ENCODE measurements around the gene OBP2B. TPM values are rescaled to one million over a fixed set of nuclear protein-coding genes. Genes with fewer than 3 reads are reported as not detected.

The OBP2B gene
- total and polyA plus RNA-seq, 9 of the 15 experiments (the other 6 are each of a cell fraction or from before 2014, with no cell fraction given): not detected

- H3K36me3 ChIP-seq (ENCODE audit: control insufficient read depth, insufficient read depth, low read length): no peaks in the 10 kb centered on the region
- no peak overlapping the region for H3K4me2 ChIP-seq (ENCODE audit: insufficient read depth, low read length)
- H3K9me1 ChIP-seq (ENCODE audit: control insufficient read depth, insufficient read depth, low read length): no peaks in the 10 kb centered on the region
- no peak overlapping the region for H3K27ac ChIP-seq (ENCODE audit: extremely low read depth, low read depth, low read length)
- no TSS peak for BruUV-seq (replicated peaks)
- H3K9ac ChIP-seq (ENCODE audit: insufficient read depth in 1 of 2, low read depth in 2 of 2, low read length in 2 of 2): no peak overlapping the region
- CTCF ChIA-PET (ENCODE audit: low intra/inter-chr PET ratio): no interaction called here
- intact Hi-C loops (cut with micrococcal nuclease): no loop called here
- peak in 1 of 2 experiments; percentile 23; a peak in 1 of 4 replicates for TF ChIP-seq KDM1A (IDR thresholded peaks at IDR 0.05)
- TF ChIP-seq MYNN (IDR thresholded peaks at IDR 0.05): no peak
- no peak for TF ChIP-seq MYNN (CRISPR knock-in tag; IDR thresholded peaks at IDR 0.05)
- no peak overlapping the region for H3K4me3 ChIP-seq
- no peaks in the 10 kb centered on the region for H4K20me1 ChIP-seq (replicated peaks; ENCODE audit: control insufficient read depth, insufficient read depth, low read length)
- peaks cover 4 to 31% of the 10 kb centered on the region in 2 experiments; a peak in 4 of 5 replicates for H3K4me1 ChIP-seq (replicated peaks in 1 of 2; ENCODE audit: control insufficient read depth in 2 of 2, insufficient read depth in 2 of 2, low read length in 2 of 2)
- peaks cover 0 to 14% of the 10 kb centered on the region in 2 experiments; a peak in 2 of 5 replicates for H3K27me3 ChIP-seq (ENCODE audit: control insufficient read depth in 2 of 2, insufficient read depth in 2 of 2, low read length in 2 of 2)
- WGBS (ENCODE audit: insufficient coverage, low coverage, missing lambda C conversion rate): 14% methylated on average over 6 of the region's 6 CpGs
- no peaks in the 10 kb centered on the region for H3K9me3 ChIP-seq (replicated peaks; ENCODE audit: control insufficient read depth, insufficient read depth, low read depth, low read length)
- no peak overlapping the region for H2AFZ ChIP-seq (ENCODE audit: low read depth, low read length)
- POLR2A ChIA-PET: no interaction called here
- peaks cover 4% of the 10 kb centered on the region; the same call in 2 of the 3 replicates for H3K79me2 ChIP-seq (ENCODE audit: control insufficient read depth, insufficient read depth, low read length)
- FAIRE-seq: no peak
- no peak for DNase-seq (ENCODE audit: extremely low read depth in 1 of 4, low spot score in 3 of 4)
- ATAC-seq: no peak
- in situ Hi-C loops (cut with MboI): no loop called here
Measured at GRCh38 chr9:133168432-133168831, 40.6 kb downstream of the OBP2B start.

GRCh38 chr9:133167769-133168168 lies 41.3 kb downstream of the OBP2B start:
- POLR2A ChIA-PET: interaction anchor here (0.5 to 1.5 kb wide), 4 partner anchors 16 to 964 kb away, joined by 3 to 4 read pairs (median 3); no protein-coding TSS in a partner anchor
- H3K27me3 ChIP-seq (ENCODE audit: control insufficient read depth in 2 of 2, insufficient read depth in 2 of 2, low read length in 2 of 2): peaks cover 0 to 14% of the 10 kb centered on the region in 2 experiments; a peak in 2 of 5 replicates
- in situ Hi-C loops (cut with MboI): no loop called here
- H3K79me2 ChIP-seq (ENCODE audit: control insufficient read depth, insufficient read depth, low read length): peaks cover 10% of the 10 kb centered on the region; the same call in 2 of the 3 replicates
- no peaks in the 10 kb centered on the region for H4K20me1 ChIP-seq (replicated peaks; ENCODE audit: control insufficient read depth, insufficient read depth, low read length)
- no peaks in the 10 kb centered on the region for H3K36me3 ChIP-seq (ENCODE audit: control insufficient read depth, insufficient read depth, low read length)
- H3K9me1 ChIP-seq (ENCODE audit: control insufficient read depth, insufficient read depth, low read length): no peaks in the 10 kb centered on the region
- H3K4me2 ChIP-seq (ENCODE audit: insufficient read depth, low read length): no peak overlapping the region
- 44% methylated on average over 3 of the region's 3 CpGs for WGBS (ENCODE audit: insufficient coverage, low coverage, missing lambda C conversion rate)
- BruUV-seq (replicated peaks): no TSS peak
- H3K9me3 ChIP-seq (replicated peaks; ENCODE audit: control insufficient read depth, insufficient read depth, low read depth, low read length): no peaks in the 10 kb centered on the region
- no peak overlapping the region for H3K4me3 ChIP-seq
- ATAC-seq (no peak), DNase-seq (ENCODE audit: extremely low read depth in 1 of 4, low spot score in 3 of 4) (no peak), FAIRE-seq (no peak)
- H3K4me1 ChIP-seq (replicated peaks in 1 of 2; ENCODE audit: control insufficient read depth in 2 of 2, insufficient read depth in 2 of 2, low read length in 2 of 2): peaks cover 8 to 37% of the 10 kb centered on the region in 2 experiments; a peak in 4 of 5 replicates
- CTCF ChIA-PET (ENCODE audit: low intra/inter-chr PET ratio): no interaction called here
- no peak overlapping the region for H3K9ac ChIP-seq (ENCODE audit: insufficient read depth in 1 of 2, low read depth in 2 of 2, low read length in 2 of 2)
- no peak overlapping the region for H2AFZ ChIP-seq (ENCODE audit: low read depth, low read length)
- intact Hi-C loops (cut with micrococcal nuclease): no loop called here
- no peak for TF ChIP-seq ZFP36 (IDR thresholded peaks at IDR 0.05; ENCODE audit: low read depth, low read length, partially characterized antibody)
- TF ChIP-seq THAP12 (CRISPR knock-in tag; IDR thresholded peaks at IDR 0.05): no peak
- TF ChIP-seq EZH2 (IDR thresholded peaks at IDR 0.05; ENCODE audit: borderline replicate concordance, low read depth, low read length): no peak
- no peak for TF ChIP-seq ZNF140 (CRISPR knock-in tag; IDR thresholded peaks at IDR 0.05)
- no peak for TF ChIP-seq TAF7 (tag; IDR thresholded peaks at IDR 0.05)
- no peak overlapping the region for H3K27ac ChIP-seq (ENCODE audit: extremely low read depth, low read depth, low read length)

Measured in K562 (cell line).